HG03565 (cell line): ENCODE data around the gene NEGR1.

Experiments used
- ATAC-seq: cut with Tn5 transposase; IDR thresholded peaks from one replicate; pipeline ENCODE4 v1.9.1; 2021; ENCODE audit warnings: mild to moderate bottlenecking, moderate library complexity; ENCODE audit not compliant: unreplicated experiment

NEGR1 gene

GRCh38 chr1:71788113-71788512, 494.2 kb downstream of the NEGR1 start:
- no peak for ATAC-seq

GRCh38 chr1:71787699-71788098, 494.6 kb downstream of the NEGR1 start:
- no peak for ATAC-seq

GRCh38 chr1:71786218-71786617, 496.1 kb downstream of the NEGR1 start:
- ATAC-seq: no peak

GRCh38 chr1:71785450-71785849, 496.9 kb downstream of the NEGR1 start:
- no peak for ATAC-seq

- no peak for ATAC-seq
Measured at GRCh38 chr1:71785000-71785399, 497.3 kb downstream of the NEGR1 start.

- no peak for ATAC-seq
Measured at GRCh38 chr1:71784241-71784640, 498.1 kb downstream of the NEGR1 start.

GRCh38 chr1:71783071-71783470, 499.3 kb downstream of the NEGR1 start:
- ATAC-seq: no peak

GRCh38 chr1:71781450-71781849, 500.9 kb downstream of the NEGR1 start:
- no peak for ATAC-seq

- ATAC-seq: peak; percentile 88
Measured at GRCh38 chr1:71780681-71781080, 501.7 kb downstream of the NEGR1 start.

GRCh38 chr1:71778940-71779339, 503.4 kb downstream of the NEGR1 start:
- no peak for ATAC-seq

GRCh38 chr1:71777094-71777493, 505.2 kb downstream of the NEGR1 start:
- ATAC-seq: no peak

GRCh38 chr1:71774705-71775104, 507.6 kb downstream of the NEGR1 start:
- ATAC-seq: no peak

- no peak for ATAC-seq
Measured at GRCh38 chr1:71770121-71770520, 512.2 kb downstream of the NEGR1 start.

- ATAC-seq: no peak
Measured at GRCh38 chr1:71766748-71767147, 515.6 kb downstream of the NEGR1 start.

GRCh38 chr1:71762514-71763255, 519.7 kb downstream of the NEGR1 start:
- ATAC-seq: no peak

- ATAC-seq: no peak
Measured at GRCh38 chr1:71755441-71755840, 526.9 kb downstream of the NEGR1 start.

GRCh38 chr1:71753746-71754145, 528.6 kb downstream of the NEGR1 start:
- ATAC-seq: no peak

GRCh38 chr1:71745326-71745725, 537.0 kb downstream of the NEGR1 start:
- ATAC-seq: no peak

GRCh38 chr1:71743862-71744261, 538.5 kb downstream of the NEGR1 start:
- no peak for ATAC-seq

- ATAC-seq: no peak
Measured at GRCh38 chr1:71738910-71739309, 543.4 kb downstream of the NEGR1 start.

- ATAC-seq: no peak
Measured at GRCh38 chr1:71738256-71738655, 544.1 kb downstream of the NEGR1 start.

- ATAC-seq: no peak
Measured at GRCh38 chr1:71737768-71738167, 544.6 kb downstream of the NEGR1 start.

- ATAC-seq: no peak
Measured at GRCh38 chr1:71733121-71733520, 549.2 kb downstream of the NEGR1 start.
